ENCODE data around the gene SLCO3A1.

The SLCO3A1 gene

GRCh38 chr15:91997163-91997562 is 143.7 kb downstream of the SLCO3A1 start:
- Histone ChIP-seq H2AFZ (ENCODE audit: low read length) (no peak overlapping the region), H3F3A (ENCODE audit: low read depth) (no peaks in the 10 kb centered on the region), H4K20me1 (ENCODE audit: insufficient read depth, low read length, poor library complexity, severe bottlenecking) (no peaks in the 10 kb centered on the region), H3K4me1 (ENCODE audit: insufficient read depth, low read length, poor library complexity, severe bottlenecking) (peaks cover 11% of the 10 kb centered on the region), H3K4me3 (ENCODE audit: low read length, poor library complexity, severe bottlenecking) (no peak overlapping the region), H3K27me3 (ENCODE audit: insufficient read depth, low read length, poor library complexity, severe bottlenecking) (no peaks in the 10 kb centered on the region), H3K79me2 (ENCODE audit: insufficient read depth, low read length) (no peaks in the 10 kb centered on the region), H3K36me3 (ENCODE audit: insufficient read depth, low read length) (no peaks in the 10 kb centered on the region), H3K4me2 (ENCODE audit: low read depth, low read length, poor library complexity, severe bottlenecking) (no peak overlapping the region), H3K9ac (ENCODE audit: low read depth, low read length, poor library complexity, severe bottlenecking) (no peak overlapping the region), H3K9me3 (ENCODE audit: insufficient read depth, low read depth, low read length) (no peaks in the 10 kb centered on the region), H3K9me2 (replicated peaks; ENCODE audit: low read depth, low read length) (no peaks in the 10 kb centered on the region)
- TF ChIP-seq, protein P1, sequence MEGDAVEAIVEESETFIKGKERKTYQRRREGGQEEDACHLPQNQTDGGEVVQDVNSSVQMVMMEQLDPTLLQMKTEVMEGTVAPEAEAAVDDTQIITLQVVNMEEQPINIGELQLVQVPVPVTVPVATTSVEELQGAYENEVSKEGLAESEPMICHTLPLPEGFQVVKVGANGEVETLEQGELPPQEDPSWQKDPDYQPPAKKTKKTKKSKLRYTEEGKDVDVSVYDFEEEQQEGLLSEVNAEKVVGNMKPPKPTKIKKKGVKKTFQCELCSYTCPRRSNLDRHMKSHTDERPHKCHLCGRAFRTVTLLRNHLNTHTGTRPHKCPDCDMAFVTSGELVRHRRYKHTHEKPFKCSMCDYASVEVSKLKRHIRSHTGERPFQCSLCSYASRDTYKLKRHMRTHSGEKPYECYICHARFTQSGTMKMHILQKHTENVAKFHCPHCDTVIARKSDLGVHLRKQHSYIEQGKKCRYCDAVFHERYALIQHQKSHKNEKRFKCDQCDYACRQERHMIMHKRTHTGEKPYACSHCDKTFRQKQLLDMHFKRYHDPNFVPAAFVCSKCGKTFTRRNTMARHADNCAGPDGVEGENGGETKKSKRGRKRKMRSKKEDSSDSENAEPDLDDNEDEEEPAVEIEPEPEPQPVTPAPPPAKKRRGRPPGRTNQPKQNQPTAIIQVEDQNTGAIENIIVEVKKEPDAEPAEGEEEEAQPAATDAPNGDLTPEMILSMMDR (conservative IDR thresholded peaks at IDR 0.05; ENCODE audit: low read length) = no peak
- no peak for TF ChIP-seq EZH2phosphoT487 (IDR thresholded peaks at IDR 0.05; ENCODE audit: borderline replicate concordance)

- H3K4me2 ChIP-seq (ENCODE audit: low read depth, low read length, poor library complexity, severe bottlenecking) = no peak overlapping the region
- H3K4me3 ChIP-seq (ENCODE audit: low read length, poor library complexity, severe bottlenecking) = no peak overlapping the region
- H3K36me3 ChIP-seq (ENCODE audit: insufficient read depth, low read length) = no peaks in the 10 kb centered on the region
- H3K27me3 ChIP-seq (ENCODE audit: insufficient read depth, low read length, poor library complexity, severe bottlenecking) = no peaks in the 10 kb centered on the region
- no peak overlapping the region for H2AFZ ChIP-seq (ENCODE audit: low read length)
- no peaks in the 10 kb centered on the region for H3K9me2 ChIP-seq (replicated peaks; ENCODE audit: low read depth, low read length)
- no peaks in the 10 kb centered on the region for H3K9me3 ChIP-seq (ENCODE audit: insufficient read depth, low read depth, low read length)
- H4K20me1 ChIP-seq (ENCODE audit: insufficient read depth, low read length, poor library complexity, severe bottlenecking) = no peaks in the 10 kb centered on the region
- no peak overlapping the region for H3K9ac ChIP-seq (ENCODE audit: low read depth, low read length, poor library complexity, severe bottlenecking)
- TF ChIP-seq, protein P1 (conservative IDR thresholded peaks at IDR 0.05; ENCODE audit: low read length) = no peak
- TF ChIP-seq EZH2phosphoT487 (IDR thresholded peaks at IDR 0.05; ENCODE audit: borderline replicate concordance) = no peak
- no peaks in the 10 kb centered on the region for H3K4me1 ChIP-seq (ENCODE audit: insufficient read depth, low read length, poor library complexity, severe bottlenecking)
- no peaks in the 10 kb centered on the region for H3F3A ChIP-seq (ENCODE audit: low read depth)
- H3K79me2 ChIP-seq (ENCODE audit: insufficient read depth, low read length) = no peaks in the 10 kb centered on the region
Measured at GRCh38 chr15:92000709-92001108, 147.2 kb downstream of the SLCO3A1 start.

- H3K9me3 ChIP-seq (ENCODE audit: insufficient read depth, low read depth, low read length) = no peaks in the 10 kb centered on the region
- no peak overlapping the region for H3K4me3 ChIP-seq (ENCODE audit: low read length, poor library complexity, severe bottlenecking)
- H3K9ac ChIP-seq (ENCODE audit: low read depth, low read length, poor library complexity, severe bottlenecking) = no peak overlapping the region
- H3K4me2 ChIP-seq (ENCODE audit: low read depth, low read length, poor library complexity, severe bottlenecking) = no peak overlapping the region
- no peaks in the 10 kb centered on the region for H3K79me2 ChIP-seq (ENCODE audit: insufficient read depth, low read length)
- H3K9me2 ChIP-seq (replicated peaks; ENCODE audit: low read depth, low read length) = no peaks in the 10 kb centered on the region
- no peaks in the 10 kb centered on the region for H3K36me3 ChIP-seq (ENCODE audit: insufficient read depth, low read length)
- H4K20me1 ChIP-seq (ENCODE audit: insufficient read depth, low read length, poor library complexity, severe bottlenecking) = no peaks in the 10 kb centered on the region
- H3K27me3 ChIP-seq (ENCODE audit: insufficient read depth, low read length, poor library complexity, severe bottlenecking) = no peaks in the 10 kb centered on the region
- H2AFZ ChIP-seq (ENCODE audit: low read length) = no peak overlapping the region
- TF ChIP-seq, protein P1 (conservative IDR thresholded peaks at IDR 0.05; ENCODE audit: low read length) = no peak
- TF ChIP-seq EZH2phosphoT487 (IDR thresholded peaks at IDR 0.05; ENCODE audit: borderline replicate concordance) = no peak
- no peaks in the 10 kb centered on the region for H3F3A ChIP-seq (ENCODE audit: low read depth)
- no peaks in the 10 kb centered on the region for H3K4me1 ChIP-seq (ENCODE audit: insufficient read depth, low read length, poor library complexity, severe bottlenecking)
Measured at GRCh38 chr15:92001307-92001706, 147.8 kb downstream of the SLCO3A1 start.

Measured in Loucy (cell line).